HG03342 (cell line): ENCODE results near the gene NATD1.

Experiments
- ATAC-seq: cut with Tn5 transposase; IDR thresholded peaks from one replicate; pipeline ENCODE4 v1.9.1; 2021; ENCODE audit warnings: mild to moderate bottlenecking, moderate library complexity; ENCODE audit not compliant: unreplicated experiment

NATD1 gene

GRCh38 chr17:21276264-21276588 lies 23.0 kb upstream of the NATD1 start:
- ATAC-seq = no peak

GRCh38 chr17:21275579-21276263 lies 22.5 kb upstream of the NATD1 start:
- peak; percentile 91 for ATAC-seq

- ATAC-seq = peak; percentile 3
These were observed 21.9 kb upstream of the NATD1 start for GRCh38 chr17:21275047-21275578.

- ATAC-seq = no peak
These were observed 19.9 kb upstream of the NATD1 start for GRCh38 chr17:21272881-21273792.

GRCh38 chr17:21272250-21272649 lies 19.0 kb upstream of the NATD1 start:
- no peak for ATAC-seq

GRCh38 chr17:21271454-21272183 lies 18.4 kb upstream of the NATD1 start:
- no peak for ATAC-seq

- no peak for ATAC-seq
These were observed 16.2 kb upstream of the NATD1 start for GRCh38 chr17:21269394-21269793.

GRCh38 chr17:21268596-21269188 lies 15.5 kb upstream of the NATD1 start:
- ATAC-seq = no peak

GRCh38 chr17:21263376-21263775 lies 10.2 kb upstream of the NATD1 start:
- ATAC-seq = no peak

- ATAC-seq = no peak
These were observed 9.2 kb upstream of the NATD1 start for GRCh38 chr17:21262259-21262993.

- no peak for ATAC-seq
These were observed 5.4 kb upstream of the NATD1 start for GRCh38 chr17:21258593-21258992.

GRCh38 chr17:21253646-21254441 lies 634 bp upstream of the NATD1 start:
- no peak for ATAC-seq

GRCh38 chr17:21252289-21252795 lies 868 bp downstream of the NATD1 start:
- no peak for ATAC-seq

- no peak for ATAC-seq
These were observed 1.7 kb downstream of the NATD1 start for GRCh38 chr17:21251337-21252010.

- no peak for ATAC-seq
These were observed 2.4 kb downstream of the NATD1 start for GRCh38 chr17:21250854-21251253.

- ATAC-seq = no peak
These were observed 3.1 kb downstream of the NATD1 start for GRCh38 chr17:21249920-21250703.

GRCh38 chr17:21249086-21249795 lies 4.0 kb downstream of the NATD1 start:
- ATAC-seq = no peak
